ENCODE data around the gene CHMP1A.
"Not testable (repeated sequence)": the region's sequence is repeated elsewhere in the genome, so short reads cannot be mapped to it uniquely, and the experiment has no call there.

Gene CHMP1A

DNA sequence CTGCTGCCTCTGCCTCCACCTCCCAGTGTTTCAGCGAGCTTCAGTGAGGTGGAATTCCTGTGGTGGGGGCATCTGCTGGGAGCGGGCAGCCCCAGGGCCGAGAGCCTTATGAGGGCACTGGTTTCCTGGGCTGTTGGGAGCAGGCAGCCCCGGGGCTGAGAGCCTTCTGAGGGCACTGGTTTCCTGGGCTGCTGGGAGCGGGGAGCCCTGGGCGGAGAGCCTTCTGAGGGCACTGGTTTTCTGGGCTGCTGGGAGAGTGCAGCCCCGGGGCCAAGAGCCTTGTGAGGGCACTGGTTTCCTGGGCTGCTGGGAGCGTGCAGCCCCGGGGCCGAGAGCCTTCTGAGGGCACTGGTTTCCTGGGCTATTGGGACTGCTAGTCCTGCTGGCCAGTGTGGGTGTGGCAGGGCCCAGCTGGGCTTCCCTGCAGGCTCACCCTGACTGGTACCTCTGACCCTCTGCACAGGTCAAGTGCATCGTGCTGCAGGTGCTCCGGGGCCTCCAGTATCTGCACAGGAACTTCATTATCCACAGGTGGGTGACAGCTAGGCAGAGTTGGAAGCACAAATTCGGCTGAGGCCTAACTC, 34.6 kb upstream of the CHMP1A start:
- no peak for DNase-seq

DNA sequence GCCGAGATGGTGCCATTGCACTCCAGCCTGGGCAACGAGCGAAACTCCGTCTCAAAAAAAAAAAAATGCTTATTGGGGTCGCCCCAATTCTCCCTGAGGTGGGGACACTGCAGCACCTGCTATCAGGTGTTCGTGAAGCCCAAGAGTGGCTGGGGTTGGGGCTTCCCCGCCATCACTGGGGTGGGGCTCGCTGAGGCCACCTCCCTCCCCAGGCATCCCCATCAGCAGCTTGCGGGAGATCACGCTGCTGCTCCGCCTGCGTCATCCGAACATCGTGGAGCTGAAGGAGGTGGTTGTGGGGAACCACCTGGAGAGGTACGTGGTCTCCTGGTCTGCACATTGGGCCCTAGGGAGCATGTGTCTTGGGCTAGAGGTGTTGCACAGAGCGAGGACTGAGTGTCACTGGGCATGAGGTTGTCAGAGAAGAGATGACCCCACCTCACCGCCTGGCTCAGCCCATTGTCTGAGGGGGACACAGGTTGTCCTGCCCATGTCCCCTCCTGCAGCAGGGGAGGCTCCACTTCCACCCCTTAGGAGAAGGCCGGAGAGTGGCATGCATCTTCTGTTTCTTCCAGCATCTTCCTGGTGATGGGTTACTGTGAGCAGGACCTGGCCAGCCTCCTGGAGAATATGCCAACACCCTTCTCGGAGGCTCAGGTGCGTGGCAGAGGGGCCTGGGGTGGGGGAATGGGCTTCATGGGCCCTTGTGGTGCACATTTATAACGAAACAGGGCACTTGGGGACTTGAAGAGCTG, 33.9 kb upstream of the CHMP1A start:
- no peak for DNase-seq

DNA sequence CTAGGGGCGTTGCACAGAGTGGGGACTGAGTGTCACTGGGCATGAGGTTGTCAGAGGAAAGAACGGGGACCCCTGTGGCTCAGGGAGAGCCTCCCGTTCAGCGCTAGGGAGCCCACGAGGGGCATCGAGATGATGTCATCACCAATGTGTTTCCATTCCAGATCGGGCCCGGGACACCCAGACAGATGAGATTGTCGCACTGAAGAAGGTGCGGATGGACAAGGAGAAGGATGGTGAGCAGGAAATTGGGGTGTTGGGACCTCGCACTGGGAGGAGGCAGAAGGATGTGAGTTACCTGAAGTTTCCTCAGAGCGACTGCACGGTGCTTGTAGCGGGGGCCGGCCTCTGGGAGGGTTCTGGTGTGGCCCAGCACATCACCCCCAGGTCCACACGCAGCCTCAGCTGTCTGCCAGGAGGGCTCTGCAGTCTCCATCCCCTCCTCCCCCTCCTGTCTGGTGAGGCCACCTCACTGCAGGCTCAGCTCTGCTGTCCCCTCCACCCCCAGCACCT, 32.9 kb upstream of the CHMP1A start:
- no peak for DNase-seq

- not testable (repeated sequence) for DNase-seq
These were observed 32.1 kb upstream of the CHMP1A start for GRCh38 chr16:89689621-89690020.

- no peak for DNase-seq
These were observed 31.6 kb upstream of the CHMP1A start for GRCh38 chr16:89689142-89689541.

GRCh38 chr16:89688395-89688794, 30.9 kb upstream of the CHMP1A start:
- no peak for DNase-seq

- DNase-seq = no peak
These were observed 29.8 kb upstream of the CHMP1A start for GRCh38 chr16:89687092-89687940.

GRCh38 chr16:89686520-89687091, 29.1 kb upstream of the CHMP1A start, which contains the start of gene CDK10:
Gene CDK10, plus strand, starts transcription at chr16:89686689. Its CDS starts 22 bp downstream, at chr16:89686711.
- DNase-seq = peak; percentile 91

DNA sequence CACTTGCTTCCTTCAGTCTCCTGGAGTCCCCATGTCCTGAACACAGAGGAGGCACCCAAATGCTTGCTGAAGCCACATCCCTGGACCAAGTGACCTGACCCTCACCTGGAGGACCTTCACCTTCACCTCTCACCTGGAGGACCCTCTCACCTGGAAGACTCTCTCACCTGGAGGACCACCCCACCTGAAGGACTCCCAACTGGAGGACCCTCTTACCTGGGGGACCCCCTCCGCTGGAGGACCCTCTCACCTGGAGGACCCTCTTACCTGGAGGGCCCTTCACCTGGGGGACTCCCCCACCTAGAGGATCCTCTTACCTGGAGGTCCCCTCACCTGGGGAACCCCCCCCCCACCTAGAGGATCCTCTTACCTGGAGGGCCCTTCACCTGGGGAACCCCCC, 28.4 kb upstream of the CHMP1A start:
- no peak for DNase-seq

GRCh38 chr16:89678258-89678657, 20.8 kb upstream of the CHMP1A start:
- no peak for DNase-seq

- DNase-seq = no peak
These were observed 14.9 kb upstream of the CHMP1A start for GRCh38 chr16:89672177-89672941.

DNA sequence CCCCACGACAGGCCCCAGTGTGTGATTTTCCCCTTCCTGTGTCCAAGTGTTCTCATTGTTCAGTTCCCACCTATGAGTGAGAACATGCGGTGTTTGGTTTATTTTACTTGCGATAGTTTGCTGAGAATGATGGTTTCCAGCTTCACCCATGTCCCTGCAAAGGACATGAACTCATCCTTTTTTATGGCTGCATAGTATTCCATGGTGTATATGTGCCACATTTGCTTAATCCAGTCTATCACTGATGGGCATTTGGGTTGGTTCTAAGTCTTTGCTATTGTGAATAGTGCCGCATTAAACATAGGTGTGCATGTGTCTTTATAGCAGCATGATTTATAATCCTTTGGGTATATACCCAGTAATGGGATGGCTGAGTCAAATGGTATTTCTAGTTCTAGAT, 14.1 kb upstream of the CHMP1A start:
- DNase-seq = not testable (repeated sequence)

DNA sequence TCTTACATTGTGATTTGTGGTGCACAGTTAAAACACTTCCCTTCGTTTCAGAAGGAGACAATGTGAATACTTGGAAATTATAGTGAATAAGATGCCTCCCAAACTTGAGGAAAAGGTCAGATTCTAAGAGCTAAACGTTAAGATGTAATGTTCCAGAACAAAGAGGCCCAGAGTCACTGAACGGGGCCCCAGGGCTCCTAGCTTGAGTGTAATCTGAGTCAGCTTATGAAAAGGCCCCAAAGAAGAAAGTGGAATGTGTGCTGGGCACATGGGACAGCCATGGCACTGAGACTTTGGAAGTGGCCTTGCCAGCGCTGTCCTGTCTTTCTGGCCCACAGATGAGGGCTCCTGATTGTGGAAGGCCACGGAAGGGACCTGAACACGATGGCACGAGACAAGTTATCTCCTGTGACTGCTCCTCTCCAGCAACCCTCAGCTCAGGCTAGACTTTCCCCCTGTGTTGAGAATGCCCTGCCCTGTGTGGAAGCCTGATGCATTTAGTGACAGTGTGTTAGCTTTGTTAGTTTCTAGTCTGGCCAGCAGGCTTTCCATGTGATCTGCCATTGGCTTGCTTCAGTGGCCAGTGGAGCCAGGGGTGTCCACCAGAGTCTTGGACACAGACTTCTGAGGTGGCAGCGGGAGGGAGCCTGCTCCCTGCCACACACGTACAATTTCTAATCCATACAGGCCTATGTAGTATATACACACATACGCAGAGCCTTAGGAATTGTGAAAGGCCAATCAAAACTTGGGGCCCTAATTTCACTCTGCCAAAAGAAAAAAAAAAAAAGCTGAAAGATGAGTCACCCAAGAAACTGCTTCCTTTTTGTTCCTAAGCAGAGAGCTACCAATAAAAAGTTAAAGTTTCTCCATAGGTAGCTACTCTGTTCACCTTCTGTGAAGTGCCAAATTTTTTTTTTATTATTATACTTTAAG, 13.3 kb upstream of the CHMP1A start:
- DNase-seq = no peak

- no peak for DNase-seq
These were observed 12.2 kb upstream of the CHMP1A start for GRCh38 chr16:89669755-89670154.

- no peak for DNase-seq
These were observed 11.3 kb upstream of the CHMP1A start for GRCh38 chr16:89668790-89669158.

DNA sequence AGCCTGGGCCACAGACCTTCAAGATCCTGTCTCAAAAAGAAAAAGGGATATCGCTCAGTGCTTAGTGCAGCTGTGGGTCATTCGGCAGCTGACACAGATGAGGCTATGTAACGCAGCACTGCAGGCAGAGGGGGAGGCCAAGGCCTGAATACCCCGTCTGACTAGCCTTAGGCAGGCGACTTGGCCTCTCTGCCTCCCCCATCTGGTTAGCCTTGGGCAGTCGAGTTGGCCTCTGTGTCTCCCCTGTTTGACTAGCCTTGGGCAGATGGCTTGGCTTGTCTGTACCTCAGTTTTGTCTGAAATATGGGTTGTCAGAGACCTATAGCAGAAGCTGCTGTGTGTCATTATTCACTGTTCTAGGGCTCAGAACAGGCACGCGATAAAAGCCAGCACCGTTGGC, 10.1 kb upstream of the CHMP1A start:
- no peak for DNase-seq

DNA sequence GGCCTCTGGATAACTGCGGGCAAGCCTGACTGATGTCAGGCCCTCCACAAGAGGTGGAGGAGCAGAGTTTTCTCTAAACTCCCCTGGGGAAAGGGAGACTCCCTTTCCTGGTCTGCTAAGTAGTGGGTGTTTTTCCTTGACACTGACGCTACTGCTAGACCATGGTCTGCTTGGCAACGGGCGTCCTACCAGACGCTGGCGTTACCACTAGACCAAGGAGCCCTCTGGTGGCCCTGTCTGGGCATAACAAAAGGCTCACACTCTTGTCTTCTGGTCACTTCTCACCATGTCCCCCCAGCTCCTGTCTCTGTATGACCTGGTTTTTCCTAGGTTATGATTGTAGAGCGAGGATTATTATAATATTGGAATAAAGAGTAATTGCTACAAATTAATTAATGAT, 9.5 kb upstream of the CHMP1A start:
- not testable (repeated sequence) for DNase-seq

- DNase-seq = not testable (repeated sequence)
These were observed 6.7 kb upstream of the CHMP1A start for GRCh38 chr16:89664238-89664637.

GRCh38 chr16:89661215-89661614, 3.7 kb upstream of the CHMP1A start:
- no peak for DNase-seq

DNA sequence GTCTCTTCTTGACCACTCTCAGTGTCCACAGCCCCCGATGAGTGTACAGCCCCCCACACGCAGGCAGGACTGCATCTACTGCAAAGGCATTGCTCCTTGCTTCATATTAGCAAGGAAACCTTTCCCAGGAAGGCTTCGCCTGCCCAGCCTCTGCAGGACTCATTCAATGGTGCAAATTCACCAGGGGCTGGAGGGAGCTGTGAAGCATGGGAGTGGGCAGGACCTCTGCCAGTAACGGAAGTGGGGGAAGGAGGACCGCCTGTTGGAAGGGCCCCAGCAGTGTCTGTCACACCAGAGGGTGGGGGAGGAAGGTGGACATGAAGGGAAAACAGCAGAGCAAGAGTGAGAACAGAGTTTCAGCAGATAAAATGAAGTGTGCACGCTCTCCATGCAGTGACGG, 2.6 kb upstream of the CHMP1A start:
- no peak for DNase-seq

GRCh38 chr16:89658221-89658879, 842 bp upstream of the CHMP1A start:
- DNase-seq = no peak

Data from CD4-positive, alpha-beta T cell treated with Interleukin-10 for 1 hour (primary cell).